Omental fat pad (tissue), 4 donors: ENCODE measurements around the gene FAM120A. TPM values are rescaled to one million over a fixed set of nuclear protein-coding genes. Genes with fewer than 3 reads are reported as not detected.

Experiments used
- ATAC-seq: fragments of 150-250 bp; one replicate; pipeline ENCODE4 v1.9.1; 2016; ENCODE audit warnings: mild to moderate bottlenecking, moderate library complexity; ENCODE audit not compliant: low FRiP score
- DNase-seq: peaks from one replicate; pipeline ENCODE4 v3.0.0-alpha.2; 2019; ENCODE audit warnings: low spot score
- total RNA-seq, 4 donors: library from RNA; depleted of rRNA; stranded (reverse); fragments of >200 nt; gene quantifications; one replicate each; pipeline ENCODE4 v1.1.0, GENCODE V29; 2016
- TF ChIP-seq, protein P1 (sequence below), 3 donors: fragments of 450-650 bp; IDR thresholded peaks; one replicate each; pipeline ENCODE4 v1.5.1; 2016 to 2017; ENCODE audit warnings: antibody characterized with exemption in 3 of 3, mild to moderate bottlenecking in 3 of 3, moderate library complexity in 2 of 3

FAM120A gene
- total RNA-seq, 4 donors from 2014 or later: 85.3 to 111 (median 102) TPM

DNA sequence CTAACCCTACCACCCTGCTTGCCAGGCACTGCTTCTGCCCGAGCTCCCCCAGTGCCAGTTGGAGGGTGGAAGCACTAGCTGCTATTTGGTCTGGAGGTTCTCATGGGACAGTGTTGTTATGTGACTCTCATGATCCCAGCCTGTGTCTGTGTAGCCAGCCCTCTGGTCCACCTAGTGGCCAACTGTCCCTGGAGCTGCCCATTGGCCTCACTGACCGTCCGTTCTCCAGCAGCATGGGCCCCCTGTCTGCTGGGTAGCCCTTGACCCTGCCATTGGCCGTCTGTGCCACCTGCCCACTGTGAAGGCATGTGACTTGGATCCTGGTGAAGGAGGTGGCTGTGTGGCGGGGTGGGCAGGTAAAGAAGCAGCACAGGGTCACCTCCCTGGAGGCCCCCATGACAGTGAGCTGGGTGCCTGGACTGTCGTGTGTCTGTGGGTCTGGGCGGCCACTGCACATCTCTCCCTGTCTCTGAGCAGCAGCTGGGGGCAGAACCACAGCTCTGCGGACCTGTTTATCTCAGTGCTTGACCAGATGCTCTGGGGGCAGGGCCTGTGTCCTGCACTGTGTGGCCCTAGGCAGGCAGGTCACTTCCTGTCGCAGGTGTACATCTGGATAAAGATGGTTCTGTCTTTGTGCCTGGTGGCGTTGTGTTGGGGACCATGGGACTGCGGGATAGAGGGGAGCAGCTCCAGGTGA lies 136.3 kb downstream of the FAM120A start:
- TF ChIP-seq, protein P1, sequence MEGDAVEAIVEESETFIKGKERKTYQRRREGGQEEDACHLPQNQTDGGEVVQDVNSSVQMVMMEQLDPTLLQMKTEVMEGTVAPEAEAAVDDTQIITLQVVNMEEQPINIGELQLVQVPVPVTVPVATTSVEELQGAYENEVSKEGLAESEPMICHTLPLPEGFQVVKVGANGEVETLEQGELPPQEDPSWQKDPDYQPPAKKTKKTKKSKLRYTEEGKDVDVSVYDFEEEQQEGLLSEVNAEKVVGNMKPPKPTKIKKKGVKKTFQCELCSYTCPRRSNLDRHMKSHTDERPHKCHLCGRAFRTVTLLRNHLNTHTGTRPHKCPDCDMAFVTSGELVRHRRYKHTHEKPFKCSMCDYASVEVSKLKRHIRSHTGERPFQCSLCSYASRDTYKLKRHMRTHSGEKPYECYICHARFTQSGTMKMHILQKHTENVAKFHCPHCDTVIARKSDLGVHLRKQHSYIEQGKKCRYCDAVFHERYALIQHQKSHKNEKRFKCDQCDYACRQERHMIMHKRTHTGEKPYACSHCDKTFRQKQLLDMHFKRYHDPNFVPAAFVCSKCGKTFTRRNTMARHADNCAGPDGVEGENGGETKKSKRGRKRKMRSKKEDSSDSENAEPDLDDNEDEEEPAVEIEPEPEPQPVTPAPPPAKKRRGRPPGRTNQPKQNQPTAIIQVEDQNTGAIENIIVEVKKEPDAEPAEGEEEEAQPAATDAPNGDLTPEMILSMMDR (IDR thresholded peaks at IDR 0.05): no peak

DNA sequence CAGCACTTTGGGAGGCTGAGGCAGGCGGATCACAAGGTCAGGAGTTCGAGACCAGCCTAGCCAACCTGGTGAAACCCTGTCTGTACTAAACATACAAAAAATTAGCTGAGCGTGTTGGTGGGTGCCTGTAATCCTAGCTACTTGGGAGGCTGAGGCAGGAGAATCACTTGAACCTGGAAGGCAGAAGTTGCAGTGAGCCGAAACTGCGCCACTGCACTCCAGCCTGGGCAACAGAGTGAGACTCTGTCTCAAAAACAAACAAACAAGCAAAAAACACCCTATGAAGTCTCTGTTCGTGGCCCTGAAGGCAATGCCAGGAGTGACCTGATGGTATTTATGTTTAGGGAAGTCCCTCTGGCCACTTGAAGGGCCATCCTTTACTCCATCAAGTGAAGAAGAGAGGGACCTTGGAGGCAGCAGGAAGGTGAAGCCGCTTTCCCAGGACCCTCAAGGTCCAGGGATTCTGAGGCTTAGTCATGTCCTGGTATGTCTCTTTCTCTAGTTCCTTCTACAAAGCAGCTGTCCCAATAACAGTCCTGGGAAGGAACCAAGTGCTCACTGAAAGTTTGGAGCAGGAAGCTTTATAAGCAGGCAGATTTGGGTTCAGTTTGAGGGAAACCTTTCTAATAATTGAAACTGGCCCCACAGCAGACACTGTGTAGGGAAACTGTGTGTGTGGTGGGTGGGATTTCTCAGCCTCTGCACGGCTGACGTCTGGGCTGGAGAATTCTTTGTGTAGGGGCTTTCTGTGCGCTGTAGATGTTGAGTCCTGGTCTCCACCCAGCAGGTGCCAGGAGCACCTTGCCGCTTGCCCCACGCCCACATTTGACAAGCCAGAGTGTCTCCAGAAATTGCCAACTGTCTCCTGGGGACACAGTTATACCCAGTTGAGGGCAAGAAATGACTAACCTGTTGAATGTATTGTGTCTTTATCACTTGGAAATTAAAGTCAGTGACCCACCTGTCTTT lies 137.4 kb downstream of the FAM120A start:
- DNase-seq: no peak

More for the DNA sequence above, 136.3 kb downstream of the FAM120A start:
- DNase-seq (no peak), ATAC-seq (no peak)

DNA sequence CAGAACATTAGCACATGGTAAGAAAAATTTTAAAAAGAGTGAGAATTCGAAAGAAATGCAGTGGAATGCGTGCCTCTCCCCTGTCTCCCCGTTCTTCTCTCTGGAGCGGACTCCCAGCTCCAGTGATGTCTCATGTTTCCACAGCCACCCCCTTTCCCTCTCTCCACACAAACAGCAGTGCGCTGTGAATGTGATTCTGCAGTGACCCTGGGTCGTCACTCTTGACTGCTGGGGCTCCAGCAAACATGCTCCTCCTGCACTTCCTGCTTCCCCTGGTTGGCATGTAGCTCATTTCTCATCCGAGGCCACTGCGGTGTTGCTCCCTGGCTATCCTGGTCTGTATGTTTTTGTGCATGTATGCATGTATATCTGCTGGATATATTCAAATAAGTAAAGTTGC lies 138.2 kb downstream of the FAM120A start:
- no peak for DNase-seq
- TF ChIP-seq, protein P1 (IDR thresholded peaks at IDR 0.05): no peak
- ATAC-seq: no peak

More for the DNA sequence above, 137.4 kb downstream of the FAM120A start:
- TF ChIP-seq, protein P1 (IDR thresholded peaks at IDR 0.05): no peak
- no peak for ATAC-seq

DNA sequence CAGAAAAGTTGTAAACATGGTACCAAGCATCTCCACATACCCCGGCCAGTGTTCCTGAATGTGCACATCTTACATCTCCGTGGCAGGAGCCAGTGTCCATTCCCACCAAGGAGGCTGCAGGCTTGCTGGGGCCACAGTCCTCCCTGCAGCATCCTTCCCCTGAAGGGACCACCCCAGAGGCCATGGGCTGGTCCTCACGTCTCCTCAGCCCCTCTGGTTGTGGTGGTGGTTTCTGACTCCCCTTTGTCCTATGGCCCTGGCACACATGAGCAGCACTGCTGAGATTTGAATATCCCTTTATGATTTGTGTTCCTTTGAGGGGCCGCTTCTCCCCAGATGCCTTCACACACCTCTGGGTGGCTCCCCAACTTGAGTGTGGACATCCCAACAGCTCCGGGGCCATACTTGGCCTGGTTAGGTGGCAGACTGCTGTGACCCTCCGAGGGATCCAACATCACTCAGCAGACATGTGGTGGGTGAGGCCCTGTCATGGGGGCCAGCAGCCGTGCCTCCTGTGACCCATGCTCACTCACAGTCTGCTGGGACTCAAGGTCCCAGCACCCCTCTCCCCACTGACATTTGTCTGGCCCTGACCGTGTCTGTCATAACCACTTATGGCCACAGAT lies 139.2 kb downstream of the FAM120A start:
- TF ChIP-seq, protein P1 (IDR thresholded peaks at IDR 0.05): no peak
- no peak for DNase-seq

DNA sequence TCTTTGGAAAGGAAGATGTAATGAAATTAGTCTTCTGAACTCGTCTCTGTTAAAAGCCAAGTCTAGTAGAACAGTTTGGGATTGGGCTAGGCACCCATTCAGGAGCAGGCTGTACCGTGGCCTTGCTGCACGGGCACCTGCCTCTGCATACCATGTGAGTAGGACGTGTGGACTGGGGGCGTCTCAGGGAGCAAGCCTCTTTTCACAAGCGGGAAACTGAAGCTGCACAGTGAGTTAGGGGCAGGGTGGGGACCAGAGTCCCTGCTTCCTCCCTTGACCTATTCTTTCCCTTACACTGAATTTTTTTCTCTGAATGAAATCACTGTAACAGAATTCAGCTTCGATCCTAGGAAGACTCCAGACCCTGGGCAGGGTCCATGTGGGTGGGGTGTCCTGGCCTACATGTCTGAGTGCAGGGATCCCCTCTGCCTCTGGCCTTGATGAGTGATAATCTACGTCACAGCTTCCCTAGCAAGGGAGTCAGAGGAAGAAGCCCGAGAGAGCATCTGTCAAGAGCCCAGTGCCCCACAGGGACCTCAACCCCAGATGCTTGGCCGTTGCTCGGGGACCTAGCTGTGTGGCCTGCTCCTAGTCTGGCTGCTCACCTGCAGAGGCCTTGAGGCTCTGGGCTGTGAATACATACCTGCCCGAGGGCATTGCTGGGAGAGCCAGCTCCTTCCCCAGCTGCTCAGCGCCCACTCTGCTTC lies 140.0 kb downstream of the FAM120A start:
- DNase-seq (no peak), ATAC-seq (no peak)
- TF ChIP-seq, protein P1 (IDR thresholded peaks at IDR 0.05): no peak

More for the DNA sequence above, 139.2 kb downstream of the FAM120A start:
- ATAC-seq: no peak

DNA sequence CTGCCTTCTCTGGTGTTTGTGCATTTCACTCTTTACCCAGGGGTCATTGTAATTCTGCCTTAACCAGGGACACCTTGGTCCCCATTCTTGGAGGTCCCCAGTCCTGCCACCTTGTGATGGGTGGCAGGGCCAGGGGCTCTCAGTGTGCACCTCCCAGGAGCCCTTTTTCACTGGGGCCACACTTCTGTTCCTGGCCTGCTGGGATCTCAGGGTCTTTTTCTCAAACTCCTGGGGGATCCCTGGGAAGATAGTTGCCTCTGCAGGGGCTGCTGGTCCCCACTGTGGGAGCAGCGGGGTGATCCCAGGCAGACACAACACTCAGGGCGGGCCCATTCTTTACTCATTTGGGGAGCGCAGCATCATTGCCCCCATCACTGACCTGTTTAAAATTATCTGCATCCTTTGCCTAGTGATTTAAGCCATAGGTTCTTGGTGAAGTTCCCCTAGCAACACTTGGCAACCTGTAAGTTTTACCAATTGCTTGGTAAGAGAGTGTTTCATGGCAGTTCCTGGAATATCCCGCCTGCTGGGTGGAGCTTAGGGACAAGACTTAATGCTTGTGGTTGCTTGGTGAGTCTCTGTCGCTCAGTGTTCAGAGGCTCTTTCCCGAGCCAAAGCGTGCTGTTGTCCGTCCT lies 140.6 kb downstream of the FAM120A start:
- DNase-seq: no peak
- TF ChIP-seq, protein P1 (IDR thresholded peaks at IDR 0.05): no peak
- no peak for ATAC-seq
